HepG2 (cell line): ENCODE measurements around the gene ADM. TPM values are rescaled to one million over a fixed set of nuclear protein-coding genes. Genes with fewer than 3 reads are reported as not detected.
A peak's percentile ranks its signal among the peaks of the same experiment; 100 is the strongest.

Experiments used
- BORCS8-MEF2B ChIP-seq: sonication (generic); formaldehyde crosslinking; IDR thresholded peaks from 2 replicates; pipeline ENCODE4 v1.8.0; 2022; ENCODE audit warnings: mild to moderate bottlenecking, missing genetic modification reagents
- HNF4A ChIP-seq: sonication (generic); formaldehyde crosslinking; IDR thresholded peaks from 2 replicates; pipeline ENCODE4 v1.4.0; 2020; ENCODE audit warnings: missing genetic modification reagents
- IRF2 ChIP-seq: IDR thresholded peaks from 2 replicates; pipeline ENCODE4 v1.6.1; 2018; ENCODE audit warnings: missing genetic modification reagents, missing compliant biosample characterization
- MYPOP ChIP-seq: sonication (generic); formaldehyde crosslinking; IDR thresholded peaks from 2 replicates; pipeline ENCODE4 v1.8.1; 2023; ENCODE audit warnings: mild to moderate bottlenecking, moderate library complexity, missing genetic modification reagents
- NR1H2 ChIP-seq: sonication (generic); formaldehyde crosslinking; IDR thresholded peaks from 2 replicates; pipeline ENCODE4 v1.8.1; 2022; ENCODE audit warnings: low read depth, missing genetic modification reagents, borderline replicate concordance
- PCBP1 ChIP-seq: fragments of 200-400 bp; formaldehyde crosslinking; IDR thresholded peaks from 2 replicates; pipeline ENCODE4 v1.6.1; 2017; ENCODE audit warnings: mild to moderate bottlenecking, low read depth, low read length, borderline replicate concordance
- POGK ChIP-seq: sonication (generic); formaldehyde crosslinking; conservative IDR thresholded peaks from 2 replicates; pipeline ENCODE4 v1.8.0; 2022; ENCODE audit warnings: mild to moderate bottlenecking, moderate library complexity, missing genetic modification reagents
- PRMT3 ChIP-seq: sonication (generic); formaldehyde crosslinking; IDR thresholded peaks from 2 replicates; pipeline ENCODE4 v1.8.1; 2022; ENCODE audit warnings: low read depth, mild to moderate bottlenecking, moderate library complexity, missing genetic modification reagents, borderline replicate concordance
- ZBTB42 ChIP-seq: sonication (generic); formaldehyde crosslinking; IDR thresholded peaks from 2 replicates; pipeline ENCODE4 v1.5.0; 2020; ENCODE audit warnings: mild to moderate bottlenecking, missing genetic modification reagents
- ZFP36 ChIP-seq: fragments of 150-350 bp; IDR thresholded peaks from 2 replicates; pipeline ENCODE4 v1.6.1; 2018; ENCODE audit warnings: borderline replicate concordance, low read length, low read depth; ENCODE audit not compliant: partially characterized antibody
- ZNF234 ChIP-seq: sonication (generic); formaldehyde crosslinking; conservative IDR thresholded peaks from 2 replicates; pipeline ENCODE4 v1.5.1; 2020; ENCODE audit warnings: mild to moderate bottlenecking, missing genetic modification reagents
- ZNF281 ChIP-seq: sonication (generic); formaldehyde crosslinking; IDR thresholded peaks from 2 replicates; pipeline ENCODE4 v1.4.0; 2020; ENCODE audit warnings: missing genetic modification reagents, borderline replicate concordance
- ZXDC ChIP-seq: sonication (generic); formaldehyde crosslinking; IDR thresholded peaks from 2 replicates; pipeline ENCODE4 v1.5.0; 2020; ENCODE audit warnings: mild to moderate bottlenecking, missing genetic modification reagents
- polyA plus RNA-seq, 8 experiments: library from polyadenylated mRNA; depleted of rRNA in 3 of 8; stranded (reverse) in 7 of 8; unstranded in 1 of 8; fragments of >200 nt; fragmentation: Illumina TruSeq in 4 of 8; extraction: Trizol in 4 of 8; gene quantifications; 2 replicates each; pipeline versions ENCODE4 v1.2.1 to v1.2.3, GENCODE V29; 2011 to 2016; ENCODE audit warnings: low read depth in 4 of 8, missing spikeins in 1 of 8, mixed read lengths in 1 of 8; ENCODE audit not compliant: insufficient read depth in 1 of 8
- total RNA-seq, 5 experiments: library from RNA; depleted of rRNA; stranded (reverse); fragments of >200 nt; fragmentation: Illumina TruSeq; extraction: Trizol; gene quantifications; 2 replicates each; pipeline ENCODE4 v1.2.3, GENCODE V29; 2016; ENCODE audit warnings: low read depth in 1 of 5

Gene ADM
- total and polyA plus RNA-seq, 2 of the 13 experiments (the other 11 are each of a cell fraction or from before 2014, with no cell fraction given): 10.7 to 26.1 TPM

GRCh38 chr11:10285148-10285802 is 19.6 kb upstream of the ADM start (continued):
- TF ChIP-seq MYPOP (CRISPR knock-in tag) (no peak), PRMT3 (CRISPR knock-in tag) (no peak), BORCS8-MEF2B (no peak), HNF4A (CRISPR knock-in tag) (no peak), ZBTB42 (CRISPR knock-in tag) (no peak), PCBP1 (no peak), ZFP36 (no peak), ZNF281 (CRISPR knock-in tag) (no peak), IRF2 (CRISPR knock-in tag) (peak; percentile 34; the same call in 1 of the 2 replicates), POGK (no peak), ZXDC (no peak), ZNF234 (CRISPR knock-in tag) (no peak), NR1H2 (CRISPR knock-in tag) (no peak)
